Peyer's patch (tissue), 4 donors: Measurements from ENCODE around the gene ACKR2.

Experiments
- CTCF ChIP-seq, 6 experiments: fragments of 450-650 bp in 4 of 6; fragments of 200-600 bp in 2 of 6; sonication (generic) in 1 of 6; IDR thresholded peaks; one replicate each; pipeline ENCODE4 v1.5.1; 2017 to 2019; ENCODE audit warnings: antibody characterized with exemption in 6 of 6, mild to moderate bottlenecking in 3 of 6, moderate library complexity in 1 of 6
- POLR2A ChIP-seq, 2 donors: fragments of 450-650 bp; IDR thresholded peaks; one replicate each; pipeline ENCODE4 v1.5.1; 2017; ENCODE audit warnings: antibody characterized with exemption in 2 of 2, mild to moderate bottlenecking in 2 of 2, moderate library complexity in 2 of 2

- no peak for TF ChIP-seq CTCF (IDR thresholded peaks at IDR 0.05)
- no peak for TF ChIP-seq POLR2A (IDR thresholded peaks at IDR 0.05)
Observed at GRCh38 chr3:42763021-42763420, 46.2 kb upstream of the ACKR2 start.
